ENCODE data around the gene INTS4. TPM values are rescaled to one million over a fixed set of nuclear protein-coding genes. Genes with fewer than 3 reads are reported as not detected.
"Not testable (repeated sequence)": the region's sequence is repeated elsewhere in the genome, so short reads cannot be mapped to it uniquely, and the experiment has no call there.

INTS4 gene, protein sequence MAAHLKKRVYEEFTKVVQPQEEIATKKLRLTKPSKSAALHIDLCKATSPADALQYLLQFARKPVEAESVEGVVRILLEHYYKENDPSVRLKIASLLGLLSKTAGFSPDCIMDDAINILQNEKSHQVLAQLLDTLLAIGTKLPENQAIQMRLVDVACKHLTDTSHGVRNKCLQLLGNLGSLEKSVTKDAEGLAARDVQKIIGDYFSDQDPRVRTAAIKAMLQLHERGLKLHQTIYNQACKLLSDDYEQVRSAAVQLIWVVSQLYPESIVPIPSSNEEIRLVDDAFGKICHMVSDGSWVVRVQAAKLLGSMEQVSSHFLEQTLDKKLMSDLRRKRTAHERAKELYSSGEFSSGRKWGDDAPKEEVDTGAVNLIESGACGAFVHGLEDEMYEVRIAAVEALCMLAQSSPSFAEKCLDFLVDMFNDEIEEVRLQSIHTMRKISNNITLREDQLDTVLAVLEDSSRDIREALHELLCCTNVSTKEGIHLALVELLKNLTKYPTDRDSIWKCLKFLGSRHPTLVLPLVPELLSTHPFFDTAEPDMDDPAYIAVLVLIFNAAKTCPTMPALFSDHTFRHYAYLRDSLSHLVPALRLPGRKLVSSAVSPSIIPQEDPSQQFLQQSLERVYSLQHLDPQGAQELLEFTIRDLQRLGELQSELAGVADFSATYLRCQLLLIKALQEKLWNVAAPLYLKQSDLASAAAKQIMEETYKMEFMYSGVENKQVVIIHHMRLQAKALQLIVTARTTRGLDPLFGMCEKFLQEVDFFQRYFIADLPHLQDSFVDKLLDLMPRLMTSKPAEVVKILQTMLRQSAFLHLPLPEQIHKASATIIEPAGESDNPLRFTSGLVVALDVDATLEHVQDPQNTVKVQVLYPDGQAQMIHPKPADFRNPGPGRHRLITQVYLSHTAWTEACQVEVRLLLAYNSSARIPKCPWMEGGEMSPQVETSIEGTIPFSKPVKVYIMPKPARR
- 10 to 100 TPM; 45.1 to 51.2 TPM for total RNA-seq

DNA sequence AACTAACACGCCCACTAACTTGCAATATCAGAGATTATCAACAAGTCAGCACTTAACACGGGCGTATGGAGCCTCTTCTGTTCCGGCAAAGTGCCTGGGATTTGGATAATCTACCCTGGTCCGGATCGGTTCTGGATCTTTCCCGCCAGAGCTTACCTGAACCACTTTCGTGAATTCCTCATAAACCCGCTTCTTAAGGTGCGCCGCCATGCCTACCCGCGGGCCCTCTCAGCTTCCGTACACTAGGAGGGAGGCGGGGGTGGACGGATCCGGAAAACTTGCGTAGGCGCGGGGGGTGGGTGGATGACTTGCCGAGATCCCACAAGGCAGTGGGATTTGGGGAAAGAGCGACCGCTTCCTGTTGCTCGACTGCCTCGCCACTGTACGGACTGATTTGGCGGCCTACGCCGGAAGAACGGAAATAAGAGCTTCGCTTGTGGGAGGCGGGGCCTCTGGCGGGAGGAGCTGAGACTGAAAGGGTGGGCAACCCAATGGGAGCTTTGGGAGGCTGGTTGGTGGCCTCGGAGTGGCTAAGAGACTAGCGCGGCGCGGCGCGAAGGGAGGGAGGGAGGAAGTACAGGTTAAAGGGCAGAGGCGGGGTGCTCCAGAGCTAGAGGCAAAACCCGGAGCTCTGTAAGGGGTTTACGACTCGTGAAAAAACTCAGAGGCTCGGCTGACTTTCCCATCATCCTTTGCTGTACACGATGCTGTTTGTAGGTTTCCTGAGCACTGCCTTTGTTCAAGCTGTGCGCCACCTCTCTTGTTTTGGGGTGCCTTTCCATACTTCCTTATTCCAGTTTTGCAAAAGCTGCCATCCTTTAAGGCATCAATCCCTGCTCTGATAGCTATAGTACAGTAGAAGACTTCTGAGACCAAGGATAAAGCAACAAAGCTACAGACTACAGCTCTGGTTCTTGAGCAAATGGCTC is at the start of gene INTS4:
Gene INTS4, minus strand, starts transcription at position 235 of the 929 bp plus-strand sequence. Its CDS starts 25 bp downstream, at position 210.
- Mint-ChIP-seq H3K36me3 (ENCODE audit: low read depth) (peaks cover 6% of the 10 kb centered on the region), H3K4me1 (ENCODE audit: low read depth) (peaks cover 24% of the 10 kb centered on the region), H3K9me3 (ENCODE audit: insufficient read depth) (no peaks in the 10 kb centered on the region), H3K4me3 (peak within 1 kb of the TSS; percentile 94), H3K27ac (peak within 1 kb of the TSS; percentile 89), H3K27me3 (ENCODE audit: low read depth) (no peaks in the 10 kb centered on the region)
- ChIA-PET POLR2A (interaction anchor here (0.6 to 2.5 kb wide), 15 partner anchors 9 to 1960 kb away, joined by 3 to 17 read pairs (median 3); partner anchors contain the start of genes ALG8, GAB2 and RSF1), CTCF (interaction anchor here (0.6 to 2.3 kb wide), 13 partner anchors 9 to 947 kb away, joined by 3 to 25 read pairs (median 4); partner anchors contain the start of genes AAMDC, ALG8, AQP11 and RSF1)
- ATAC-seq (peak; percentile 99), DNase-seq (peak; percentile 99)

DNA sequence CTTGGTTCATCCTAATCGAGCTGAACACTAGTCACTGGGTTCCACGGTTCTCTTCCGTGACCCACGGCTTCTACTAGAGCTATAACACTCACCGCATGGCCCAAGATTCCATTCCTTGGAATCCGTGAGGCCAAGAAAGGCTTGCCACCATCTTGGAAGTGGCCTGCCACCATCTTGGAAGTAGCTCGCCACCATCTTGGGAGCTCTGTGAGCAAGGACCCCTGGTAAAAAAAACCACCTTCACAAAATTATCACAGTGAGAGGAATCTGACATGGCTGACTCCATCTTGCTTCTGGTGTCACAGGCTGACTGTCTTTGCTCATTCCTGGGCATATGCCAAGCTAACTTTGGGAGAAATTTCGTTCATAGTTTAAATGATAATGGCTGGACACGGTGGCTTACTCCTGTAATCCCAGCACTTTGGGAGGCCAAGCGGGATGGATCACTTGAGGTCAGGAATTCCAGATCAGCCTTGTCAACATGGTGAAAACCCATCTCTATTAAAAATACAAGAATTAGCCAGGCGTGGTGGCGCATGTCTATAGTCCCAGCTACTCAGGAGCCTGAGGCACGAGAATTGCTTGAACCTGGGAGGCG is 47.5 kb upstream of the INTS4 start:
- CTCF ChIA-PET: interaction anchor here (1.4 kb wide), 1 partner anchor 47 kb away, joined by 4 read pairs; no protein-coding TSS in a partner anchor

DNA sequence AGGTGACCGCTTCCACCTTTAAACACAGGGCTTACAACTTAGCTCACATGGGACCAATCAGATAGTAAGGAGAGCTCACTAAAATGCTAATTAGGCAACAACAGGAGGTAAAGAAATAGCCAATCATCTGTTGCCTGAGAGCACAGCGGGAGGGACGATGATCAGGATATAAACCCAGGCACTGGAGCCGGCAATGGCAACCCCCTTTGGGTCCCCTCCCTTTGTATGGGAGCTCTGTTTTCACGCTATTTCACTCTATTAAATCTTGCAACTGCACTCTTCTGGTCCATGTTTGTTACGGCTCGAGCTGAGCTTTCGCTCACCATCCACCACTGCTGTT is 46.9 kb upstream of the INTS4 start:
- not testable (repeated sequence) for H3K9me3 Mint-ChIP-seq (ENCODE audit: insufficient read depth); H3K27ac Mint-ChIP-seq; H3K36me3 Mint-ChIP-seq (ENCODE audit: low read depth); H3K4me3 Mint-ChIP-seq; H3K27me3 Mint-ChIP-seq (ENCODE audit: low read depth); DNase-seq; ATAC-seq
- POLR2A ChIA-PET: interaction anchor here (1.1 kb wide), 1 partner anchor 18 kb away, joined by 3 read pairs; no protein-coding TSS in a partner anchor
- CTCF ChIA-PET: interaction anchor here (1.4 kb wide), 1 partner anchor 46 kb away, joined by 4 read pairs; no protein-coding TSS in a partner anchor
- H3K4me1 Mint-ChIP-seq (ENCODE audit: low read depth): peaks cover 25% of the 10 kb centered on the region

More for the DNA sequence above, 47.5 kb upstream of the INTS4 start:
- ATAC-seq (no peak), DNase-seq (no peak)
- no peaks in the 10 kb centered on the region for H3K36me3 Mint-ChIP-seq (ENCODE audit: low read depth)
- no peak overlapping the region for H3K4me3 Mint-ChIP-seq
- POLR2A ChIA-PET: no interaction called here
- no peaks in the 10 kb centered on the region for H3K27me3 Mint-ChIP-seq (ENCODE audit: low read depth)
- no peaks in the 10 kb centered on the region for H3K9me3 Mint-ChIP-seq (ENCODE audit: insufficient read depth)
- no peak overlapping the region for H3K27ac Mint-ChIP-seq
- peaks cover 27% of the 10 kb centered on the region for H3K4me1 Mint-ChIP-seq (ENCODE audit: low read depth)

DNA sequence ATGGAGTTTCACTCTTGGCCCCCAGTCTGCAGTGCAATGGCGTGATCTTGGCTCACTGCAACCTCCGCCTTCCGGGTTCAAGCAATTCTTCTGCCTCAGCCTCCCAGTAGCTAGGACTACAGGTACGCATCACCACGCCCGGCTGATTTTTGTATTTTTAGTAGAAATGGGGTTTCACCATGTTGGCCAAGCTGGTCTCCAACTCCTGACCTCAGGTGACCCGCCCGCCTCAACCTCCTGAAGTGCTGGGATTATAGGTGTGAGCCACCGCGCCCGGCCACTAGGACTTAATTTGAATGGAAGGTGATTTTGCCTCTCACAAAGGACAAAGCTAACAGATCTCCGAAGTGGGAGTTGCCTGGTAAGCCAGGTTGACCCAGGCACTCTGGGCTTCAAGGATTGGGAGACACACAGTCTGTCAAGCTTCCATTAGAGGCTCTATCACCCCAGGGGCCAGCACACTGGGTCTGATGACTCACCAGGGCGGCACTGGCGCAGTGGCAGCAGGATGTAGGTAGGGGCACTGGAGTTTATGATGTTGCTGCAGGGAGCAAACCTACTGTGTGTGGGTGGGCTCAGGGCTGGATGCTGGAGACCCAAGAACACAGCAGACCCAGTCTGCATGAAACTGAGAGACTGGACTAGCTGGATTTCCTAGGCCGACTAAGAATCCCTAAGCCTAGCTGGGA is 46.4 kb upstream of the INTS4 start:
- H3K27ac Mint-ChIP-seq: no peak overlapping the region

DNA sequence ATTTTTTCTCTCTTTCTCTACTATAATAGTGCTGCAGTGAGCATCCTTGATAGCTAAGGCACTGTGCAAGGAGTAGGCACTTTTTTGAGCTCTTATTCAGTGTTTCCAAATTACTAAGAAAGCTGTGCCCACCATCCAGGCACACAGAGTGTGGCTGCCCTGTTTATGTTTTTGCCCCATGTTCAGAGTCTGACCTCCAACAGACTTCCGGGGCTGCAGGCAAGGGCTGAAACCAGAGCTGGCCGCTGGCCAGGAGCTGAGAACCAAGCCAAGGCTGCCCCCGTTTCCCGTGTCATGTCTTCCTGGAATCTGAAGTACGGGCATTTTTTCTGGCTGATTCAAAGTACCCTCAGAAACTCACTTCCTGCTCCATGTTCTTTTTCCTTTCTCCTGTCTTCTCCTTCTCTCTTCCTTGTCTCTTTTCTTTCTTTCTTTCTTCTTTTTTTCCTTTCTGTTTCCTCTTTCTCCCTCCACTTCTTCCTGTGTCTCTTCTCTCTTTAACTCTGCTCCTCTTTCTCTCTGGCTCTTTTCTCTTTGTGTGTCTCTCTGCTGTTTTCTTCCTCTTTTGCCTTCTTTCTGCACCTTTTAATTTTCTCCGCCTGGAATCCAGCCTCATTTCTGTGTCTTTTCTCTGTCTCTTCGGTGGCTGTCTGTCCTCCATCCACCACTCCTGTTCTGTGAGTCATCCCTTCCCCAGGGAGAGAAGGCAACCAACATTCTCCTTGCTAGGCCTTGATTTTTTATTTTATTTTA is 45.6 kb upstream of the INTS4 start:
- H3K27ac Mint-ChIP-seq: peak overlapping the region; percentile 83
- no peaks in the 10 kb centered on the region for H3K27me3 Mint-ChIP-seq (ENCODE audit: low read depth)
- ATAC-seq: peak; percentile 65
- H3K9me3 Mint-ChIP-seq (ENCODE audit: insufficient read depth): no peaks in the 10 kb centered on the region
- ChIA-PET POLR2A (interaction anchor here (0.6 to 1.2 kb wide), 3 partner anchors 19 to 45 kb away, joined by 3 to 5 read pairs (median 3); no protein-coding TSS in a partner anchor), CTCF (interaction anchor here (0.9 to 1.4 kb wide), 2 partner anchors 8 to 524 kb away, joined by 3 to 4 read pairs; no protein-coding TSS in a partner anchor)
- peak; percentile 39 for DNase-seq
- H3K4me3 Mint-ChIP-seq: peak overlapping the region; percentile 26
- peaks cover 16% of the 10 kb centered on the region for H3K4me1 Mint-ChIP-seq (ENCODE audit: low read depth)
- no peaks in the 10 kb centered on the region for H3K36me3 Mint-ChIP-seq (ENCODE audit: low read depth)

More for the DNA sequence above, 46.4 kb upstream of the INTS4 start:
- no peaks in the 10 kb centered on the region for H3K27me3 Mint-ChIP-seq (ENCODE audit: low read depth)
- H3K4me3 Mint-ChIP-seq: no peak overlapping the region
- H3K9me3 Mint-ChIP-seq (ENCODE audit: insufficient read depth): no peaks in the 10 kb centered on the region
- peaks cover 19% of the 10 kb centered on the region for H3K4me1 Mint-ChIP-seq (ENCODE audit: low read depth)
- no peak for DNase-seq
- CTCF ChIA-PET: interaction anchor here (1.4 kb wide), 1 partner anchor 46 kb away, joined by 4 read pairs; no protein-coding TSS in a partner anchor
- ATAC-seq: no peak
- no peaks in the 10 kb centered on the region for H3K36me3 Mint-ChIP-seq (ENCODE audit: low read depth)
- POLR2A ChIA-PET: interaction anchor here (1.1 kb wide), 1 partner anchor 18 kb away, joined by 3 read pairs; no protein-coding TSS in a partner anchor

DNA sequence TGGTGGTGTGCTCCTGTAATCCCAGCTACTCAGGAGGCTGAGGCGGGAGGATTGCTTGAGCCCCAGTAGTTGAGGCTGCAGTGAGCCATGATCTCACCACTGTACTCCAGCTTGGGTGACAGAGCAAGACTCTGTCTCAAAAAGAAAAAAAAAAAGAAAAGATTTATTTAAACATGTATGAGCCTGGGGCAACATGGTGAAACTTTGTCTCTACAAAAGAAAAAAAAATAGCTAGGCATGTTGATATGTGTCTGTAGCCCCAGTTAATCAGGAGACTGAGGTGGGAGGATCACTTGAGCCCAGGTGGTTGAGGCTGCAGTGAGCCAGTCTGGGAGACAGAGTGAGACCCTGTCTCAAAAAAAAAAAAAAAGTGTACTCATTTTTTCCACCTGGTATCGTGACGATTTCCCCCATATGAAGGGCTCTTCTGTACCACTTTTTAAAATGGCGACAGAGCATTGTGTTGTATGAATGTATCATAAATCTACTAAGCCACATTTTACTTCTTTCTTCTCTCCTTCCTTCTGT is 45.0 kb upstream of the INTS4 start:
- H3K4me1 Mint-ChIP-seq (ENCODE audit: low read depth): peaks cover 16% of the 10 kb centered on the region
- H3K36me3 Mint-ChIP-seq (ENCODE audit: low read depth): no peaks in the 10 kb centered on the region
- H3K27ac Mint-ChIP-seq: peak overlapping the region; percentile 83
- CTCF ChIA-PET: interaction anchor here (0.9 to 1.4 kb wide), 2 partner anchors 9 to 525 kb away, joined by 3 to 4 read pairs; no protein-coding TSS in a partner anchor
- ATAC-seq (peak; percentile 34), DNase-seq (no peak)
- H3K27me3 Mint-ChIP-seq (ENCODE audit: low read depth): no peaks in the 10 kb centered on the region
- H3K4me3 Mint-ChIP-seq: no peak overlapping the region
- no peaks in the 10 kb centered on the region for H3K9me3 Mint-ChIP-seq (ENCODE audit: insufficient read depth)
- POLR2A ChIA-PET: interaction anchor here (0.6 to 1.2 kb wide), 2 partner anchors 41 to 44 kb away, joined by 3 to 5 read pairs; no protein-coding TSS in a partner anchor

DNA sequence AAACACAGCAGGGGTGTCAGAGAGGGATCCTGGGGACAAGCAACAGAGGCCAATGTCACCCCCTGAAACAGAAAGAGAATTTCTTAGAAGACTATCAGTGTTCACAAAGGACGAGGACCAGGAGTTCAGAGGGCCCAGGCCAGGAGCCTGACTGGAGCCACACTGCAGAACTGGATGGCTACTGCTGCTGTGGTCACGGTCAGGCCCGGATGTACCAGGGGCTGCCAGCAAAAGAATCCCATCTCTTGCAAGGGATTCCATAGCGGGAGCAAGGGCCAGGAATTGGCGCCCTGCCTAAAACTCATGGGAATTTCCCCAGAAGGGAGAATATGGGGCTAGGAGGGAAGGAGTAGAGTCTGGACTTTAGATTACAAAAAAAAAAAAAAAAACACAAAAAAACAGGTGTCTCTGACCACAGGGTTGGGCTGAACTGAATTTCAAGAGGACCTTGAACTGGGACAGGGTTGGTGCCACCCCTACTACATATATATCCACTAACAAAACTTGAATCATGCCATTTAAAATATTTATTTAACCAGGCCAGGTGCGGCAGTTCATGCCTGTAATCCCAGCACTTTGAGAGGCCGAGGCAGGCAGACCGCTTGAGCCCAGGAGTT is 44.3 kb upstream of the INTS4 start:
- Mint-ChIP-seq H3K27ac (no peak overlapping the region), H3K4me1 (ENCODE audit: low read depth) (peaks cover 16% of the 10 kb centered on the region), H3K9me3 (ENCODE audit: insufficient read depth) (no peaks in the 10 kb centered on the region), H3K27me3 (ENCODE audit: low read depth) (no peaks in the 10 kb centered on the region), H3K4me3 (no peak overlapping the region), H3K36me3 (ENCODE audit: low read depth) (no peaks in the 10 kb centered on the region)
- POLR2A ChIA-PET: interaction anchor here (1.2 to 1.5 kb wide), 2 partner anchors 44 to 101 kb away, joined by 3 to 5 read pairs; partner anchors contain the start of gene ALG8
- CTCF ChIA-PET: interaction anchor here (1.4 kb wide), 1 partner anchor 525 kb away, joined by 4 read pairs; no protein-coding TSS in a partner anchor
- DNase-seq (no peak), ATAC-seq (no peak)

DNA sequence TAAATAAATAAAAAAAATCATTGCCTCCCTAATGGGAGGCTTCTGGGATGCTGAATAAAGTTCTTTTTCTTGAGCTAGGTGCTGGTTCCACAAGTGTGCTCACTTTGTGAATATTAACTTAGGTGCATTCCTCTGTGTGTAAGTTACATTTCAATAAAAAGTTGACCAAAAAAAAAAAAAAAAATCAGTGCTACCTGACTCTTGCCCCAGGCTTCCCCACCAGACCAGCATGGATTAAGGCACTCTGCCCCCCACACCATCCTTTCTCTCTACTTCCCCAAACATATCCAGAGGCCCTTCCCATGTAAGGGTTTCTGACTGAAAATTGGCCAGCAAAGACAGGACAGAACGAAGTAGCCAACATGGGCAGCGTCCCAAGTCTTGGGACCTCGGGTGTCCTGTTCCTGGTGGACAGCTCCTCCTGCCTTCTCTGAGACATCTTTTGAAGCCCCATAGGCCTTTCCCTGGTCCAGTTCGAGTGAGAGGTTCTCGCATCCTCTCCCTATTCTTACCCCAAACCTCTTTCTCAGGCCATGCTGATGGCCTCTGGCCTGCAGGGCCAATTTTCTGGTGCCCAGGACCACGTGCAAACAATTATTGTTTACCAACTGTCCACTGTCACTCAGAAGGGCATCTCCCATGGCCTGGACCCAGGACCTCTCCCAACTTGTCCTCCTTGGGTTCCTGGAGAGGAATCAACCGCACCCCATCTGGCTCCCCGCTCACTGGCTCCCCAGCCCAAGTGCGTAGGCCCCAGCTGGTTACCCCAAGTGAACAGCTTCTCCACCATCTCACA is 43.6 kb upstream of the INTS4 start:
- no peaks in the 10 kb centered on the region for H3K9me3 Mint-ChIP-seq (ENCODE audit: insufficient read depth)
- DNase-seq (no peak), ATAC-seq (no peak)
- no peak overlapping the region for H3K27ac Mint-ChIP-seq
- H3K4me1 Mint-ChIP-seq (ENCODE audit: low read depth): peaks cover 16% of the 10 kb centered on the region
- no peaks in the 10 kb centered on the region for H3K36me3 Mint-ChIP-seq (ENCODE audit: low read depth)
- H3K4me3 Mint-ChIP-seq: no peak overlapping the region
- CTCF ChIA-PET: interaction anchor here (4.6 kb wide), 1 partner anchor 8 kb away, joined by 17 read pairs; no protein-coding TSS in a partner anchor
- POLR2A ChIA-PET: interaction anchor here (1.5 kb wide), 1 partner anchor 101 kb away, joined by 3 read pairs; the partner anchor contains the start of gene ALG8
- no peaks in the 10 kb centered on the region for H3K27me3 Mint-ChIP-seq (ENCODE audit: low read depth)

All from activated CD8-positive, alpha-beta T cell treated with anti-CD3 and anti-CD28 coated beads, Interleukin-2, amount 10 ng/mL, durations not matched to agents 7 days and 5 days (primary cell).